Measurements from ENCODE around the gene NCKAP5L. TPM values are rescaled to one million over a fixed set of nuclear protein-coding genes. Genes with fewer than 3 reads are reported as not detected.

NCKAP5L gene
- total RNA-seq, 1 donor from 2014 or later: 38.2 TPM

DNA sequence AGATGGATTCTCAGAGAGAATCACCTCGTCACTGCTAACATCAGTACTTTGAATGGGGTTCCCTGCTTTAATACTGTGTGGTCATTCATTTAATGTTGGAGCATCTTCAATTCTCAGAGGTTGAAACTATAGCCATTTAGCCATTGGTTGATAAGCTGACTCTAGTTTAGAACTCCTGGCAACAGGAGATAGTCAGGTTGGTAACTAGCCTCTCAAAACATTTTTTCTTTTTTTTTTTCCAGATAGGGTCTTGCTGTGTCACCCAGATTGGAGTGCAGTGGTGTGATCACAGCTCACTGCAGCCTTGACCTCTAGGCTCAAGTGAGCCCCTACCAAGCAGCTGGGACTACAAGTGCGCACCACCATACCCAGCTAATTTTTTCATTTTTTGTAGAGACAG lies 3.5 kb upstream of the NCKAP5L start:
- intact Hi-C loops (cut with DNase I): no loop called here

DNA sequence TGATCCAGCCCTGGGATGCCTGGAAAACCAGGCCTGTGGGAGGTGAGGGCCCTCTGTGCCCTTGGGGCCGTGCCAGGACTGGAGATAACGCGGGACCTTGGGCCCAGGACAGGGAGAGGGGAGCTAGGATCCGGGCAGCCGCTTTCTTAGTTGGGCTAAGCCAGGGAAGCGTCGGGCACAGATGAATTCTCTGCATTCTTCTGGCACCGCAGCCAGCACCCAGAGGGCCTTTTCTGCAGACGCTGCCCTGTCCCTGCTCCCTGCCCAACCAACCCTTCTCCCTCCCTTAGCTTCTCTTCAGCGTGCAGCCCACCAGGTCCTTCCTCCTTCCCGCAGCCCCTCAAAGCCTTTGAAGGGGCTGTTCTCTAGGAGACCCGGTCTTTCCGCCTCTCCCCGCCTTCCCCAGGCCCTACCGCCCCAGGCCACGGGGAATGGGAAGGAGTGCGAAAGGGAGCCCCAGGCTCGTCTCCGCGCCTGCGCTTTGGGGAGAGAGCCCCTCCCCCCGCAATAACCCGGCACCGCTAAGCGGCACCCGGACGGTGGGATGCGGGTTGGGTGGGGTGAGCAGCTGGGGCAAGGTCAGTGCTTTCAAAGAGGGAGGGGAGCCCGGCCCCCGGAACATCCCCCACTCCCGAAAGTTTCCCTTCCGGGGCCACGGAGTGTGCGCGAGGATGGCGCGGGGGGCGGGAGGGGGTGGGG lies 663 bp downstream of the NCKAP5L start:
- DNase-seq (ENCODE audit: low spot score) (peak; percentile 83), ATAC-seq (peak; percentile 72)
- intact Hi-C loops (cut with DNase I): no loop called here

More for the DNA sequence above, 3.5 kb upstream of the NCKAP5L start:
- no peak for ATAC-seq
- DNase-seq (ENCODE audit: low spot score): no peak

DNA sequence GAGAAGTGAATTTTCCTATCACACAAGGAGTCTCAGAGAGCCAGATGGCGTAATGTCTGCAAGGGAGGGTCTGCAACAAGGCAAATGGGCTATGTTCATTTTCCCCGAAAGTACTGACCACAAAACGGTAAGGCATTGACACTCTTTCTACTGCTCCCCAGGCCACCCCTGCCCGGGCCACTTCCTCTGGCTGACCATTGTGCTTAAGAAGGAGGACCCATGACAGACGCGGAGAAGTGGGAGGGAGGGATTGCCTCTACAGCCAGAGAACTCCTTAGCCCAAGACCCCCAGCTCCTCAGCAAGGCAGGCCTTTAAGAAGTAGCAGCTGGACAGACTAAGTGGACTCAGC lies 1.2 kb downstream of the NCKAP5L start:
- intact Hi-C loops (cut with DNase I): no loop called here
- DNase-seq (ENCODE audit: low spot score): no peak

DNA sequence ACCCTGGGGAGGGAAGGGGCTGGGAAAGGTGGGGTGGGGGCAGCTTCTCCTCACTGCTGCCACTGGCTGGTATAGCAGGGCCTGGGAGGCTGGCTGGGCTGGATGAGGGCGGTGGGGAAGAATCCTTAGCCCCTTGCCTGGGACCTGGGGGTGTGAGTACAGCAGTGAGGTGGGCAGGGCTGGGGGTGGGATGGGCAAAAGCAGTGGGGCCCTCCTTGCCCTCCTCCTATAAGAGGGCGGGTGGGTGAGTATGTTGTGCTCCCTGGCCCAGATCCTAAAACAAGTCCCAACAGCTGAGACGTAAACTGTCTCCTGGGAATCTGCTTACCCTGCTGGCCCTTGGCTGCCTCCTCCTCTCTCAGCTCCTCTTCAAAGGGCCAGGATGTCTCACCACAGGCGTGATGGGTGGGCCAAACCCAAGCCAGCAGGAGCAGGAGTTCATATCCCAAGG lies 2.2 kb downstream of the NCKAP5L start:
- no peak for DNase-seq (ENCODE audit: low spot score)
- peak; percentile 16 for ATAC-seq
- intact Hi-C loops (cut with DNase I): no loop called here

More for the DNA sequence above, 1.2 kb downstream of the NCKAP5L start:
- ATAC-seq: no peak

DNA sequence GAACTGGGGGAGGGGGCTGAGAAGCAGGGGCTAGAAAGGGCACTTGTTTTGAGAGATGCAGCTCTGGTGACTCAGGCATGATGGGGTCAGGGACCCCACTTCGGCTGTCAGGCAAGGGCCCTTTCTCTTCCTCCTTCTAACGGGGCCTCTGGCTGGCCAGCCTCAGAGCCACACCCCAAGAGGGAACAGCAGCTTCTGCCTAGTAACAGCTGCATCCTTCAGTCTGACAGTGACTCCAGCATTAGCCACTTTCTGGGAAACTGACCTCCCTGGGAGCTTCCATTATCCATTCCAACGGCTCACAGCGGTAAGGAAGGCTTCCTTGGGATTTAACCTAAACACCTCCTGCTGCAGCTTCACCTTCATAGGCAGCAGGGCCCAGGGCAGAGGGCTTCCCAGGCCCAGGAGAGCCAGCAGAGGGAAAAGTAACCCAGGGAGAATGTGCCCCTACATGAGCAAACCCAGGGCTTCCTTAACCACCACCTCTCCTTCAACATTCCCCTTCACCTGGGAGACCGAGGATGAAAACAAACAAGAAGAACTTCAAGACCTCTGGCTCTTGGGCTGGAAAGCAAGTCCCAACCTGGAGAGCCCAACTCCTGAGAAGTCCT lies 2.7 kb downstream of the NCKAP5L start:
- DNase-seq (ENCODE audit: low spot score) (no peak), ATAC-seq (peak; percentile 43)
- intact Hi-C loops (cut with DNase I): no loop called here

DNA sequence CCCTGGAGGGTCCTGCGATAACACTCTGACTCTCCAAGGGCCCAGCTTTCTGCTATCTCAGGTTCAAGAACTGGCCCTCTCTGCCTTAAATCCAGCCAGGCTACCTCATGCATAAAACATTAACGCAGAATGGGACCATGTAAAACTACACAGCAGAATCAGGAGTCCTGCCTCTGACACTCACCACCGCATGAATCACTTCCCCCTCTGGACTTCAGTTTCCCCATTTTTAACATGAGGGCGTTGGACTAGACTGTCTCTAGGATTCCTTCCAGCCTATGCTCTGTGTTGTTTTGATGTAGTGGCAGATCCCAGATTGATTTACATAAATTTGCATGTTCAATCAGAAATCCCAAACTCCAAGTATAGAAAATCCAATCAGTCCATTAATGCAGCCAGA lies 3.3 kb downstream of the NCKAP5L start:
- intact Hi-C loops (cut with DNase I): no loop called here
- DNase-seq (ENCODE audit: low spot score) (no peak), ATAC-seq (peak; percentile 13)

DNA sequence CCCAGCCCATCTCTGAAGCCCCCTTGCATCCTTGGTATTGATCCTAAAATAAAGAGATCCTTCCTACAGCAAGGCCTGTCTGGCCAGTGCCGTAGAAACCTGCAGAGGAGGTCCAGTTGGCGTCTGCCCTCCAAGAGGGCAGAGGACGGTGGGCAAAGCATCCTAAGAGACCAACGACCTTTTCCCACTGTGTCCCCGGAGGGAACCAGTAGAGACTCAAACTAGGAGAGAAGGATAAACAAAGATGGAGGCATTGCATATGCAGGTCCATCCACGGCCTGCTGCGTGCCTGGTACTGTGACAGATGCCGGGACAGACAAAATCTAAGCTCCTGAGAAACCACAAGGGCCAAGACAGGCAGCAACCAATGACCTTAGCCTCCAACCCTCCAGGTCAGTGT lies 3.8 kb downstream of the NCKAP5L start:
- ATAC-seq (no peak), DNase-seq (ENCODE audit: low spot score) (no peak)
- intact Hi-C loops (cut with DNase I): no loop called here

DNA sequence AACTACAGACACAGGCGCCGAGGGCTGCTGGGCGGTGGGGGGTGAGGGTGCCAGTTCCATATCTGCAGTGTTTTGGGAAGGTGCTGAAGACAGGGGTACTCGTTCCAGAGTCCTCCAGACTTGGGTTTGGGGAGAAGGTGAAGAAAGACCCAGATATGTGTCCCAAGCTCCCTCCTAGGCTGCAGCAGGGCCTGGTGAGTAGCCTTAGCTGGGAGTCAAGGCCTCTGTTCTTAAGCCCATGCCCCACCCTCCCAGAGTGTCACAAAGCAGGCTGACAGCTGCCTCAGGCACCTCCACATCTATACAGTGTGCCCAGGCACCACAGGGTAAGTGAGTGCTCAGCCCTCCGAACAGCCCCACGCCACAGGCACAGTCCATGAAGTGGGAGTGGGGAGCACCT lies 4.3 kb downstream of the NCKAP5L start:
- intact Hi-C loops (cut with DNase I): no loop called here
- no peak for ATAC-seq
- no peak for DNase-seq (ENCODE audit: low spot score)

DNA sequence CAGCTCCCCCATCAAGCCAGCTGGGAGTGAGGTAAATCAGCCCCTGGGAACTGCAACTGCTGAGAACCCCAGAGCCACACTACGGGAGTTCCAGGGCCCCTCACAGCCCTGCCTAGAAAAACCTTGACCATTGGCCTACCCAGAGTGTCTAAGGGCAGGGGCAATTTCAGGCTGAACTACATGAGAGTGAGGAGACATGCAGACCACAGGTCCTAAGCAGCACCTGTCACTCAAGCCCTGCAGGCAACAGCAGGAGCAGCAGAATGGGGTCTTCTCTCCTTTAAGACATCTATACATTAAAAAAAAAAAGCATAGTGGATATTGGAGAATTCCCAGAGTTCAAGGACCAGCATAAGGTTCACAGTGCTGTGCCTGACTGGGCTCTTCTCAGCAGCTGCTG lies 4.9 kb downstream of the NCKAP5L start:
- DNase-seq (ENCODE audit: low spot score) (no peak), ATAC-seq (no peak)
- intact Hi-C loops (cut with DNase I): no loop called here

DNA sequence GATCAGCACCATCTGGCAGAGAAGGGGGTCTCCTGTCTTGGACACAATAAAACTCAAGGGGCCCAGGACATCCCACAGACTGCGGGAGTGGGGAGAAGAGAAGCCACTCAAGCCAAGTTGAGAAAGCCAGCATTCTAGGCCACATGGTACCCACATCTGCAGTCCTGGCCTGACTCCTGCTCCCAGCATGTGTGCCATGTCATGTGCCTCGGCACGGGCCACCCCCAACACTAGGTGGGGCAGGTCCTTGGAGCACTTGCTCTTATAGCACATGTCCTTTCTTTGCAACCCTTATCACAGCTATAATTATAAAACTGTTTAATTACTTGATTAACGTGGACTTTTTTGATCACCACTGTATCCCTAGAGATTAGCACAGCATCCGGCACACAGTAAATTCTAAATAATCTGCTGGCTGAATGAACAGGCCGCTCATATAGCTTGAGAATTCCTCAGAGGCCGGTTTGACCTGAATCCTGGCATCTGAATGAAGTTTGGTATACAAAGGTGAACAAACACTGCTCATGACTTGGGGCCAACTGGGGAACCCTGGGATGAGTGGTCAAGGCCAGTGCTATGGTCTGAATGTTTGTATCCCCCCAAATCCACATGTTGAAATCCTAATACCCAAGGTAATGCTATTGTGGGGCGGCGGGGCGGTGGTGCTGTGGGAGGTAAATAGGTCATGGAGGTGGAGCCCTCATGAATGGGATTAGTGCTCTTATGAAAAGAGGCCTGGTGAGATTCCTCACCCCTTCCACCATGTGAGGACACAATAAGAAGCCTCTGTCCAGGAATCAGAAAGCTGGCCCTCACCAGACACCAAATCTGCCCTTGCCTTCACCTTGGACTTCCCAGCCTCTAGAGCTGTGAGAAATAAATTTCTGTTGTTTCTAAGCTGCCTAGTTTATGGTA lies 6.6 kb downstream of the NCKAP5L start:
- ATAC-seq: no peak
- intact Hi-C loops (cut with DNase I): no loop called here
- DNase-seq (ENCODE audit: low spot score): no peak

DNA sequence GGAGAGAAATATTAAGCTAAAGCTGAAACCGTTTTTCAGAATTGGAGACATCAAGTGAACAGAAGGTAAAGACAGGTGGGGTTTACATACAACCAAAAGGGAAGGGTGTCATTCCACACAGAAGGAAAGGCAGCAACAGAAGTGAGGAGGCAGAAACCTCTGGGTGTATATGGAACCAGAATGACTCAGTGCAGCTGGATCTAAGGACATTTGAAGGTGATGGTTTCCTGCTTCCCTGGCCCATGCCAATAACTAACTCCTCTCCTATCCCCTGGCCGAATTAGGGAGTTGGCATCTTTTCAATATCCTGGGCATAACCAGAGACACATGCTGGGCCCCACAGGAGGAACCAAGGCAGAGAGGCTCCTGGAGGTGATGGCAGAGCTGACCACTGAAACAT lies 8.4 kb downstream of the NCKAP5L start:
- no peak for ATAC-seq
- DNase-seq (ENCODE audit: low spot score): no peak
- intact Hi-C loops (cut with DNase I): no loop called here

DNA sequence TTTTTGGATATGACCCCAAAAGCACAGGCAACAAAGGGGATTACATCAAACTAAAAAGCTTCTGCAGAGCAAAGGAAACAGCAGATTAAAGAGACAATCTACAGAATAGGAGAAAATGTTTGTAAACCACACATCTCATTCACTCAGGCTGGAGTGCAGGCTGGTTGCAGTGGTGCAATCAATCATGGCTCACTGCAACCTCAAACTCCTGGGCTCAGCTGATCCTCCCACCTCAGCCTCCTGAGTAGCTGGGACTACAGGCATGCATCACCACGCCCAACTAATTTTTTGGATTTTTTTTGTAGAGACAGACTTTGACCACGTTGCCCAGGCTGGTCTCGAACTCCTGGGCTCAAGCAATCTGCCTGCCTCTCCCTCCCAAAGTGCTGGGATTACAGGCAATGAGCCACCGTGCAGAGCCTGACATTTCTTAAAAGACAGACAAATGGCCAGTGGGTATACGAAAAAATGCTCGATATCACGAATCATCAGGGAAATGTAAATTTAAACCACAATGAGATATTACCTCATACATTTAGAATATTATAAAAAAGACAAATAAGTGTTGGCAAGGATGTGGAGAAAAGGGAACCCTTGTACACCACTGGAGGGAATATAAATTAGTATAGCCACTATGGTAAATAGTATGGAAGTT lies 9.8 kb downstream of the NCKAP5L start:
- intact Hi-C loops (cut with DNase I): no loop called here
- DNase-seq (ENCODE audit: low spot score) (no peak), ATAC-seq (no peak)

DNA sequence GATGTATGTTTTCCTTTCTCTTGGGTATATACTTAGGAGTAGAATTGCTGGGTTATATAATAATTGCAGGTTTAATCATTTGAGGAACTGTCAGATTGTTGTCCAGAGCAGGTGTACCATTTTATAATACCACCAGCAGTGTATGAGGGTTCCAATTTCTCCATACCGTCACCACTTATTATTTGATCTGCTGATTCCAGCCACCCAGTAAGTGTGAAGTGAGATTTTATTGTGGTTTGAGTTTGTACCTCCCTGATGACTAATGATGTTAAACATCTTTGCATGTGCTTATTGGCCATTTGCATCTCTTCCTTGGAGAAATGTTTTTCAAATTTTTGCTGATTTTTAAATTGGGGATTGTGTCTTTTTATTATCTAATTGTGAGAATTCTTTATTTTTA lies 15.1 kb downstream of the NCKAP5L start:
- no peak for DNase-seq (ENCODE audit: low spot score)
- ATAC-seq: no peak
- intact Hi-C loops (cut with DNase I): no loop called here

DNA sequence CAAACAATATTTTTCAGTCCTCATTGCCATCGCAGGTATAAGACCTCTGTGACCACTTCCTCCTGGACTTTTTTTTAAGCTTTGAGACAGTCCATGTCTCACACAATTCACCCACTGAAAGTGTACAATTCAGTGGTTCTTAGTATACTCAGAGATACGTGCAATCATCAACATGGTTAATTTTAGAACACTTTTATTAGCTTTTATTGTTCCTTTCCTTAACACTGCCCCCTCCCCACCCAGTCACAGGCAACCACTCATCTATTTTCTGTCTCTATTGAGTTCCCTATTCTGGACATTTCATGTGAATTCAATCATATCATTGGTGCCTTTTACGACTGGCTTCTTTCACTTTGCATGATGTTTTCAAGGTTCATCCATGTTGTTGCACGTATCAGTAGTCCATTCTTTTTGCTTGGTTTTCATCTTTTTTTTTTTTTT lies 16.2 kb downstream of the NCKAP5L start:
- ATAC-seq (no peak), DNase-seq (ENCODE audit: low spot score) (no peak)
- intact Hi-C loops (cut with DNase I): no loop called here

DNA sequence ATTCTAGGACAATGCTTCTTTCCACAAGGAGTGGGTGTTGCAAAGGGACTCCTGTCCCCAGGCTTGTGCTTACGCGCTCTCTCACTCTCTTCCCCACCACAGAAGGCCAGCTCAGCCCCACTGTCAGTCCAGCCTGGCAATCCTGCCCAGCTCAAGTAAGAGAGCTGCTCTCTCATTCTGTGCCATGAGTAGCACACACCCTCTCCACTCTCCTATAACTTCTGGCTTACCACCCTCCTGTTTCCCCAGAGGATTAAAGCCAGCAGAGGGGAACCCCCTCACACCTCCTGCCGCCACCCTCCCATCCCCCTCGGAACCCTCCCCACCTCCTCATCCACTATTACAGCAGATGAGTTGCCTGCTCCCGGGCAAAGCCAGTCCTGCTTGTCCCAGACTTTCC lies 17.1 kb downstream of the NCKAP5L start:
- intact Hi-C loops (cut with DNase I): no loop called here
- ATAC-seq: no peak
- no peak for DNase-seq (ENCODE audit: low spot score)

DNA sequence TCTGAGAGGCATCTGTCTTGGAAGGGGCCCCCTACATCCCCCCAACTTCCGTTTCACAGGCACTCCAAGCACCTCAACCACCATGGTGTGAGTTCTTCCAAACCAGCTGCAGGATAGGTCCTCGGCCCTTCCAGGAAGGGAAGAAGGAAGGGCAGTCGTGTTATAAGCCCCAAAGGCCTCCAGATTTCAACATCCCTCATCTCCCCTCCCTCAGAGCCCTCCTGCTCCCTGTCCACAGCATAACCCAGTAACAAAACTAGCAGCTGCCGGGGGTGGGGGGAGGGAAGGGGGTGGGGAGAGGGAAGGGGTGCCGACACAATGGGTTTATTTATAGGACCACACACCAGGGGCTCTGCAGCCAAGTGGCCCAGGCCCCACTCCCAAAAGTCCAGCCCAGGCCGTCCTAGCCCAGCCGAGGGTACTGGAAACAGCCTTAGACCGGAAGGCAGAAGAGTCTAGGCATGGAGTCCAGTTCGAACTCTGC lies 18.3 kb downstream of the NCKAP5L start:
- ATAC-seq (peak; percentile 71), DNase-seq (ENCODE audit: low spot score) (no peak)
- intact Hi-C loops (cut with DNase I): no loop called here

DNA sequence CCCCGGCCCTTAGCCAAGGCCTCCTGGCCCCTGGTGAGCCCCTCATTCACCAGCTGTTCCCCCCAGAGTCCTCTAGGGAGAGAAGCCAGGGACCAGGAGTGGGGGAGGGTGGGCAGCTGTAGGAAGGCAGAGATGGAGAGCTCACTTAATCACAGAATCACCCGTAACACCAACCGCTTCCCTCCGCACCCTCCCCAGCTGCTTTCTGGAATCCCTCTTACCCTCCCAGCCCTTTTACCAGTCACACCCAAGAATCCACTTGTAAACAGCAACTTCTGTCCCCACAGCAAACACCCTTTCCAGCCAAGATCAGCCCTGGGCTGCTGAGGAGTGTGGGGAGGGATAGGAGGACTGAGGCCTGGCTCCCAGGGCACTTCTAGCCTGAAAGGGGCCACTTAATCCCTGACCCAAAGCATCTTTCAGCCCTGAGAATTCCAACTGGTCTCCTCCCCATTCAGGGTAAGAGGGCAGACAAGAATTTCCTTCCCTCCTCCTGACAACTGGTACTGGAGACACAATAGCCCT lies 18.8 kb downstream of the NCKAP5L start:
- ATAC-seq: peak; percentile 84
- DNase-seq (ENCODE audit: low spot score): peak; percentile 23
- intact Hi-C loops (cut with DNase I): no loop called here

DNA sequence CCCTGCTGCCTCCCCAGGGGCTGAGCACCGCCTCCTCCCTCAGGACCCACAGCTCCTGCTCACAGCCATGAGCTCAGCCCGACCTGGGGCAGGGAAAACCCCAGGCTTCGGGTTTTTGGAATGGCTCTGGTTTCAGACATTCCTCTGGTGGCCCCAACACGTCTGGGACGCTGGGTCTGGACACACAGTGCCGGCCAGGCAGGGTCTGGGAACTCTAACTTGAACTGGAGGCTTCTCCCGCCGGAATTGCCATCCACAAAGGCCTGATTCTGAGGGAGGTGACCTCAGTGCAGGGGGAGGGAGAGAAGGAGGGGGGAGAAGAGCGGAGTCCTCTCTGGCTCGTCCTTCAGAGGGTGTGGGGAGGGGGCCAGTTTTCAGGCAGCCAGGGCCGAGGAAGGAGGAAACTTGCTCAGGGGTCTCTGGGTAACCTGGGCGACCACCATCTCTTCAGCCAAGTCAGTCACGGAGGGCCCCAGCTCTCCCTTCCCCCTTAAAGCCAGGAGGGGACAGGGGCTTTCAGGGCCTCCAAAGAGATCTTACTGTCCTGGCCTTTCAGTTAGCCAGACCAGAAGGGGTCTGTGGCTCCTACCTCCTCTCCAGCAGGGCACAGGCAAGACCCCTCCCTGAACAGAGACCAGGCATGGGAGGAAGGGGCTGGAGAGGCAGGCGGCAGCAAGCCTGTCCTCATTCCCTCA lies 19.4 kb downstream of the NCKAP5L start:
- ATAC-seq: peak; percentile 82
- DNase-seq (ENCODE audit: low spot score): peak; percentile 69
- intact Hi-C loops (cut with DNase I): no loop called here

Data from sciatic nerve (tissue), 2 donors.